HT-29 (cell line): ENCODE data around the gene DTWD1. TPM values are rescaled to one million over a fixed set of nuclear protein-coding genes. Genes with fewer than 3 reads are reported as not detected.
"Not testable (repeated sequence)": the region's sequence is repeated elsewhere in the genome, so short reads cannot be mapped to it uniquely, and the experiment has no call there.

ENCODE experiments used
- DNase-seq: peaks from one replicate; pipeline ENCODE4 v3.0.0-alpha.2; 2015; ENCODE audit warnings: low spot score
- total RNA-seq: library from RNA; depleted of rRNA; stranded (reverse); fragments of >200 nt; shearing (Covaris generic); gene quantifications from 2 replicates; pipeline ENCODE4 v1.2.3, GENCODE V29; 2014

The DTWD1 gene
- total RNA-seq, 1 experiment from 2014 or later = 6.2 TPM

DNA sequence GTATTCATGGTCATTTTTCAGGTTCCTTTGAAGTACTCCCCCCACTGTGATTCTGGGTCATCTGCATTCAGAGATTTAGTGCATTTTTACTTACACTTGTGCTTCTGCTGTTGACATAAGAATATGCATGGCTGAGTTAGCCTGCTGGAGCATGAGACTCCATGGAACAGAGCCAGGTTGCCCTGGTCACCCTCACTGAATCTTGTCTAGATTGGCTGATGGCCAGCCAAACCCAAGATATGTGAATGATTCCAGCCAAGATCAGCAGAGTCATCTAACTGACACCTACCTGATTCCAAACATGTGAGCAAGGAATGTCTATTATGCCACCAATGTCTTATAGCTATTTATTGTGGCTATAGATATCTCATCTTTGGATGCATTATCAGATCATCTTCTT, 25.1 kb downstream of the DTWD1 start:
- DNase-seq = no peak

DNA sequence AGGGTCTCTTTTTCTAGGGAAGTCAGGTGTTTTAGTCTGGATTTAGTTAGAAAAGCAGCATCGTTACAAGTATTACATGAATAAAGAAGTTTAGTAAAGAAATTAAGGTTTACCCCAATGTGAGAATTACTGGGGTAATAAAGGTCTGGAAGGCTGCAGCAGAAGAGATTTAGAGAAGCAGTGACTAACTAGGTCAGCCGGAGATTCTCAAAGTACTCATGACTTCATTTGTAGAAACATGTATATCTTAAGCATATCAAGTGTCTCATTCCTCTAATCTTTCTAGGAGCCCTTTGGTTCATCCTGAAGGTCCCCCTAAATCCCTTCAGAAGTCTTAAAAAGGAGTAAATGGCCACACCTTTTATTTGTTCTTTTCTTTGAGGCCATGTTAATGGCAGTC, 26.0 kb downstream of the DTWD1 start:
- DNase-seq = no peak

DNA sequence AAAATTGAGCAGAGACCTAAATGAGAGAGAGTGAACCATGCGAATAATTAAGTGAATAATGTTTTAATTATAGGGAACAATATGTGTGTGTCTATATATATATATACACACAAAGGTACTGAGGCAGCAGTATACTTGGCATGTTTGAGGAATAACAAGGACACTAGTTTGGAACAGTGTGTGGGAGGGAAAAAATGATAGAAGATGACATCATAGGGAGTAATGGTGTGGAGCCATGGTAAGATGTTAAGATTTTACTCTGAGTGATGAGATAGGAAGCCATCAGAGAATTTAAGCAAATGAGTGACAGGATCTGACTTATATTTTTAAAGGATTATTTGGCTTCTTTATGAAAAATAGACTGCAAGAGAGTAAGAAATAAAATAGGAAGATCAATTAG, 29.1 kb downstream of the DTWD1 start:
- DNase-seq = no peak

DNA sequence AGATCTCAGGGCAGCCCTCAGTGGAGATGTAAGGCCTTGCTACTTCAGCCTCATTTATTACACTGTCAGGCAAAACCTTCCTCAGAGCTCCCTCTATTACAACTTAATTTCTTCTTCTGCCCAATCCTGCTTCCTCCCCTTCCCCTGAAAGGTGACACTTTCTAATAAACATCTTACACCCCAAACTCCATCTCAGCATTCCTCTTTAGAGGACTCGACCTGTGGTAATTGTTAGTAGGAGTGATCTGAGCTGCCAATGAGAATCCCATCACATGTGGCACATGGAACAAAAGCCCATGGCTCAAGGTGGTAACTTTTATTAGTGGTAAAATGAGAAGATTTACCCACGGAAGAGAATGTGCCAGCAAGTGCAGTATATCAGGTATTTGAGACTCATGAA, 29.8 kb downstream of the DTWD1 start:
- no peak for DNase-seq

DNA sequence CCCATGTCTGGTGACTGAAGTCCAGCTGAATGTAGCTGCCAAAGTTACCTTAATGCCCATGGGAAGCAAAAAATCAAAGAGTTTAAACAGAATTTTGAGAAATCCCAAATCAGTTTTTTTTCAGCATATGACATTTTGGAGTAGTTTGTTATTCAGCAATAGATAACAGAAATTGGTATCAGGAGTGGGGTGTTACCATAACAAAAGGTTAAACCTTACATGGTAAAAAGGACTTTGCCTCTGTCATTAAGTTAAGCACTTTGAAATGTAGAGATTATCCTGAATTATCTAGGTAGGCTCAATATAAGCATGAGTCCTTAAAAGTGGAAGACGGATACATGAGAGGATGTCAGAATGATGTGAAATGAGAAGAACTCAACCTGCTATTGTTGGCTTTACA, 32.1 kb downstream of the DTWD1 start:
- no peak for DNase-seq

DNA sequence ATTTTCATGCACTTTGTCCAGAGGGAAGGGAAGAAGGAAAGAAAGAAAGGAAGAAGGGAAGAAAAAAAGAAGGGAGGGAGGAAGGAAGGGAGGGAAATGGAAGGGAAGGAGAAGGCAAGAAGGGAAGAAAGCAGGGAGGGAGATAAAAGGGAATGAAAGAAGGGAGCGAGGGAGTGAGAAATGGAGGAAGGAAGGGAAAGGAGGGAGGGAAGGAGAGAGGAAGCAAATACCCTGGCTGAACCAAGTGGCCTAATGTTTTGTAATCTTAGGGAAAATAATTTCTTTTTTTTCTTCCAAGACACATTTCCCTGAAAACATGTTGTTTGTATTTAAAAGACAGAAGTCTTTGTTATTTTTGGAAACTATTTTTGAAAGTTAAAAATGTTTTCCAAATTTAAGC, 35.9 kb downstream of the DTWD1 start:
- DNase-seq = no peak

DNA sequence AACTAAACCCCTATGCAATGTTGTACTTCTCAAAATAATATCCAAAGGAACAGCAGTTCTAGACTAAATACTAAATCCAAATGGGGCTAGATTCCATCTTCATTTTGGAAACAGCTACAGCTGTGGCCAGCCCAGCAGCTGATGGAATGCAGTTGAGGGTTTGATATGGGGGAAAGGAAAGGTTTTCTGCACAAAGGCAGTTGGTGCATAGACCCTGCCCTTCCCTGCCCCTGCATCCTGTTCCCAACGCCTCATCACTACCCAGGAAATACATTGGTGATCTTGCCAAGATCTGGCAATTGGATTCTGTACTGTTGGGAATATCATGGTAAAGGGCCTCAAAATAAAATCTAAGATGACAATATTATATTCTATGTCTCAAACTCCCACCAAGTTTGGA, 43.9 kb downstream of the DTWD1 start:
- DNase-seq = no peak

DNA sequence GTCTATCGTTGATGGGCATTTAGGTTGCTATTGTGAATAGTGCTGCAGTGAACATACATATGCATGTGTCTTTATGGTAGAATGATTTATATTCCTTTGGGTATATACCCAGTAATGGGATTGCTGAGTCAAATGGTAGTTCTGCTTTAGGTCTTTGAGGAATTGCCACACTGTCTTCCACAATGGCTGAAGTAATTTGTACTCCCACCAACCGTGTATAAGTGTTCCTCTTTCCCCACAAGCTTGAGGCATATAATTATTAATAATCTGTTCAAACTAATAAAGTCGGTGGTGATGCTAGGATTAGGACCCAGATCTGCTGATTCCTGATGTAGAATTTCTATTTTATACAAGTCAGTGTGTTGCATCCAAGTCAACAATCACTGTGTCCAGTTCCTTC, 45.6 kb downstream of the DTWD1 start:
- DNase-seq = not testable (repeated sequence)

DNA sequence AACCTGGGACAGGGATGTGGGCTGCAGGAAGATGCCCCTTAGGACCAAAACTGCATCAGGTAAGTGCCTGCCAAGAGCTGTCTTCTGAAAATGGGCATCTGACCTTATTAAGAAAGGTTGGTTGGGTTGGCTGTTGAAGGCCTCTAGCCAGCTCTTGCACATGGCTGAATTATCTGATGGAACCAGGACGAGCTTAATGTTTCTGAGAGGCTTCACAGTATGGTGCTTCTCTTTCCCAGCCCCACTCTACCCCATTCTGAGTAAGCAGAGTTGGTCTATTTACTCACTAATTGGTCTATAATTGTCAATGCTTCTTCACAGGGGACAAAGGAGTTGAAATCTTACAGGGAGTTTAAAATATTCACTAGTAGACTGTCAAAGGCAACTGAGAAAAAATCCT, 48.4 kb downstream of the DTWD1 start:
- no peak for DNase-seq

DNA sequence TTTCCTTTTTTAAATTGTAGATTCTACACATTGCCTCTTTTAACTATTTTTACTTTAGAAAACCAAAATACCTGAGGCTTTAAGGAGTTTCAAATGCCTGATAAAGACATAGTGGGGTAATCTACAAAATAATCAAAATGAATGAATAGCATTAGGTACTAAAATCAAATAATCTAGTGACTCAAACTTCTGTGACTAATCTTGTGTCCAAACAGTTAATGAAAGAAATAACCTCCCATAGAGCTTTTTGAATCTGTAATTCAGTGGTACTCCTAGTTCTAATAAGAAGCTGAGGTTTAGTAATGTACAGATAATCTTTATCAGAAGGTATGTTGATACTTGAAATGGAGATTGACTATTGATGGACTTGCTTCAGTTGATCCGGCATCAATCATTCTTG, 53.0 kb downstream of the DTWD1 start:
- DNase-seq = no peak

DNA sequence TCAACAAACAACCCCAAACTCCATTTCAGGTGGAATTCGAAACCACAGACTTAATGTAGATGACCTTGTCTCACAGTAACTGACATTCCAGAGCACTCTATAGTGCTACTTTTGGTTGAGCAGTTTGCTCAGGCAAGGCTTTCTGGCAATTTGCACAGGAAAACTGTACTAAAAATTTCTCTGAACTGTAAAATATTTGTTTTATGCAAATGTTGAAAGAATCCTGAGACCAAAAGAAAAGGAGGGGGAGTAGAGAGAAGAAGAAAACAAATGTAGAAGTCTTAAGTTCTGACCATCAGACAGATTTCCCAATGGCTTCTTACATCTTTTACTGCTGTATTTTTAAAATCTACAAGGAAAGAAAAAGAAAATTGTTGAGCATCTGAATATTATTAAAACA, 53.5 kb downstream of the DTWD1 start:
- no peak for DNase-seq

DNA sequence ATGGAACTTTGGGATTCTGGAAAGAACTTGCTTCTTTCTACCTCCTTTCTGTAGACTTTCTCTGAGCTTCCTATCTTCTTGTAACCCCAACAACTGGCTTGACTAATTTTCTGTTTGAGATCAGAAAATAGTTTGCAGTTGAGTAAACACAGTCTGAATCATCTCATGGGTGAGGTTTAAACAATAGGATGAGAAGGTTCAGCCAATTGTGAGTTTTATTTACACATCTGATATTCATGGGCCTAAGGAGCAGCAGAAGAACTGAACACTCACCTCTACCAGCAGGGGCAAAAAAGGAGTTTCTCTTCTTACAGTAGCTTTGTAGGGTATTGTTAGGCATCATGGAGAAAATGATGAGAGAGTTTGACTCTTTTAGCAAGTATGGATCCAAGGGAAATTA, 54.2 kb downstream of the DTWD1 start:
- peak; percentile 55 for DNase-seq

DNA sequence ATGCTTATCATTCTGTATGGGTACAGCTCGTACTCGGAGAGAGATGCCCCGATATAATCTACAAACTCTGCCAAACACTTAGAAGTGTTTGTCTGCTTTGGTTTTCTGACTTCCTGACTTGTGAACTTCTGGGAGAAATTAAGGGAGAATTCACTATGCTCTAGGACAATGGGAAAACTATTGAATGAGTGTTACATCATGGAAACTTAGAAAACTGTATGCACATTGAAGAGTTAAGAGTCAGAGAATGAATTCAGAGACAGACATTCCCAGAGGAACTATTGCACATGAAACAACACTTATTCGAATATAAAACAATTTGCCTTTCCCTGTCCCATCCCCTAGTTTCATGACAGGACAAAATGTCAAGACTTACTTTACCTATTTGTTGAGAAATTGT, 57.8 kb downstream of the DTWD1 start:
- DNase-seq = no peak

DNA sequence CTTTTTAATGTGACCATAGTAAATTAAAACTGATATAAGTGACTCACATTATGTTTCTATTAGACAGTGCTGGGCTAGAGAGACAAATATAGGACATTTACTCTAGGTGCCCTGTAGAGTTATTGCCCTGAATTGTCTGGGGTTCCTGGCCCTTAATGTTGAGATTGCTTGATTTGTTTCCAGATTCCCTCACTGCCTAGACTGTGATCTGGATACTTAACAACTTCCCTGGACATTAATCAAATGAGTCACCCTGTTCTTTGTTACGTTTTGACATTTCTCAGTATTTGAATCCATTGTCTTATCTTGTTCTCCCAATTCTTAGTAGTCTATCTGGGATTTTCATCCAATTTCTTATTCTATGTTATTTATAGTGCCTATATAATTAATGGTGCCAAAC, 65.8 kb downstream of the DTWD1 start:
- no peak for DNase-seq

DNA sequence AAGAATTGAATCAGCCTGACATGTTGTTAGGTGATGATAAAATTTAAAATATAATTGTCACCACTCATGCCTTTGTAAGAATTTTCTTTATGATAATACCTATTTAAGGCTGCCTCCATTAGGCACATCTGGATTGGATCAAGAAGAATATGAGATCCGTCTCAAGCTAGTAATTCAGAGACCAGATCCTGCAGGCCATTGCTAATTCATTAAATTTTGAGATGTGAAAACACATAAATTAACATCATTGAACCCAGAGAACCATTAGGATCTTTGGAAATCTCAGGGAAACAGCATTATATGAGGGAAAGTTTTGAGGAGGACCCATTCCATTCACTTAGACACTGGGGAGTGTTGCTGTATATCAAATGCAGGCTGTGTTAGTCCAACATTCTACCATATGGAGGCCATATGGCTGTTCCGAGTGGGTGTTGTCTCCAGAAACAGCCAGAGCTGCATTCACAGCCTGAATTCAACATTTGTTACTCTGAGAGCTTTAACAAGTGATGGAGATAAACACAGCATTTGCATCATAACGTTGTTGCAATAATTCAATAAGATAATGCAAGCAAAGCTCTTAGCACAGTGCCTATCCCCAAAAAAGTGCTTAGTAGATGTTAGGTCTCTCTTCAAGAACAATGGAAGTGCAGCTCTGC, 67.4 kb downstream of the DTWD1 start:
- no peak for DNase-seq

DNA sequence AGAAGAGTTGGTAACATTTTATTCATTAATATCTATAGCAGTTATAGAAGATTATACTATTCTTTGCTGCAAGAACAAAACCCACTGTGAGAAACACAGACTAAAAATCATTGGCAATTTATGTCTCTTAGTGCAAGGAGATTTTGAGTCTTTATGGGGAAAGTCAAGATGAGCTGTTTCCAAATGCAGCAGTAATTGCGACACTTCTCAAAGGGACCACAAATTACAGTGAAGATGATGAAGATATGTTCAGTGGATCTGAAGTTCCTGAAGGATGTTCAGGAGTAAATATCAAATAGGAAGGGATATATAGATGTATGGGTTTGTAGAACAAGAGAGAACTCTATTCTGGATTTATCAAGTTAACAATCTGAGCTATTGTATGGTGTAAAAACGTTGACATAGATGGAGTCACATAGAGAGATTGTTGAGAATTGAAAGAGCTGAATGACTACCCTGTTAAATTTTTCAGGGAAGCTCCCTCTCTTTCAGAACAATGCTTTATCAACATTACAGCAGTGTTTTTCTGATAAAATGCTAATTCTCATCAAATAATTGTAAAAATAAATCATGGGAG, 71.8 kb downstream of the DTWD1 start:
- no peak for DNase-seq

DNA sequence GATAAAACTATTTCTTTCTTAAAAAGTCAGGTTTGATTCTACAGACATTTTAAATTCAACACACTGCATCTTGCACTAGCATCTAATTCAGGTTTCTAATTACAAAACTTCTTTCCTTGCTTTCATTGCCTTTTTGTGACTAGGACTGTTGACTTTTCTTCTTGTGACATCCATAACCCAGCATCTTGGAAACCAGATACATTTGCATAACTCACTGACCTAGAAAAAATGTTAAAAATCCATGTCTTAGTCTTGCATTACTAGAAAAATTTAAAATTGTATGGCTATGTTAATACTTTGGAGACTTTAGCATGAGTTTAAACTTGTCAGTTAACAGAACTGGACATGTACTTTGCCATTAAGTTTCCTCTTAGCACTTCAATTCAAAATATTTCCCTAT, 72.7 kb downstream of the DTWD1 start:
- DNase-seq = no peak

DNA sequence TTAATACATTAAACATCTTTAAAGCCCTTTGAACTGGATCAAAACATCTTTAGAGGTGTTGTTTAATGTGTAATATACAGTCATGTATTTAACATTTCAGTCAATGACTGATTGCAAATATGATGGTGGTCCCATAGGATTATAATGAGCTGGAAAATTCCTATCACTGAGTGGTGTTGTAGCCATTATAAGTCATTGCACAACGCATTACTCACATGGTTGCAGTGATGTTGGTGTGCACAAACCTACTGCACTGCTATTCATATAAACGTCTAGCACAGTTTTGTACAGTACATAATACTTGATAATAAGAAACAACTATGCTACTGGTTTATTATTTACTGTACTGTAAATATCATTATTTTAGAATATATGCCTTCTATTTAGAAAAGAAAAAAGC, 75.6 kb downstream of the DTWD1 start:
- no peak for DNase-seq

DNA sequence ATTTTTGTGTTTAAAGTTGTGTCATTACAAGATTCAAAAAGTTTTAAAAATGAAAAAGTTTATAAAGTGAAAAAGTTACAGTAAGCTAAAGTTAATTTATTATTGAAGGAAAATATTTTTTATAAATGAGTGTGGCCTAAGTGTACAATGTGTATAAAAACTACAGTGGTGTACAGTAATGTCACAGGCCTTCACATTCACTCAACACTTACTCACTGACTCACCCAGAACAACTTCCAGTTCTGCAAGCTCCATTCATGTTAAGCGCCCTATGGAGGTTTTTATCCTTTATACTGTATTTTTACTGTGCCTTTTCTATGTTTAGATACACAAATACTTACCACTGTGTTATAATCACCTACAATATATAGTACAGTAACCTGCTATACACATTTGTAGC, 76.3 kb downstream of the DTWD1 start:
- no peak for DNase-seq

DNA sequence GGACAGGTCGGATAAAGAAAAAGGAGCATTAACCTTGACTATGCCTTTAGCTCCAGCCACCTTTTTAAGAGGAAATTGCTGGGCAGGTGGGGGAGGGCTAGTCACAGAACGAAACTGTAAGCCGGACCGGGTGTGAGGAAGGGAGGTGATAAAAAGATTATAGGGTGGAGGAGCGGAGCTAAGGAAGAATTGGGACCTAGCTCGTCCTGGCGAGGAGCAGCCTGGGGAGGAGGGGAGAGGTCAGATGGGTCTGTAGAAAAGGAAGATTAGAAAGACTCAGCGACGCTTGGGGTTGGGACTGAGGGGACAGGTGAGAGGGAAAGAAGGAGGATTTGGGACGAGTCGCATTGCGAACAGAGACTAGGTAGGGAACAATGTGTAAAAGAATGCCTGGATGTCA, 82.1 kb downstream of the DTWD1 start:
- not testable (repeated sequence) for DNase-seq
